Measurements from ENCODE around the gene MINK1. TPM values are rescaled to one million over a fixed set of nuclear protein-coding genes. Genes with fewer than 3 reads are reported as not detected.

The MINK1 gene
- 51.5 to 62.4 TPM (median 57.5 TPM) in 5 replicates for total RNA-seq (2022; extraction: Qiagen RNA extraction; ENCODE audit: low read depth)

GRCh38 chr17:4833178-4833940, at the start of gene MINK1:
Gene MINK1, plus strand, starts transcription at chr17:4833340. Its CDS starts 244 bp downstream, at chr17:4833584.

GRCh38 chr17:4786106-4786511, 47.0 kb upstream of the MINK1 start, which contains the start of gene VMO1:
Gene VMO1, minus strand, starts transcription at chr17:4786364. Its CDS starts 12 bp downstream, at chr17:4786352.

GRCh38 chr17:4788807-4789700, 44.1 kb upstream of the MINK1 start, which contains the start of gene GLTPD2:
Gene GLTPD2, plus strand, starts transcription at chr17:4788964. Its CDS starts 48 bp downstream, at chr17:4789012.

GRCh38 chr17:4802228-4802627, 30.9 kb upstream of the MINK1 start, which contains the start of gene C17orf114:
Gene C17orf114, minus strand, starts transcription at chr17:4802328.

GRCh38 chr17:4806777-4807604, 26.1 kb upstream of the MINK1 start, which contains the start of gene PLD2:
Gene PLD2, plus strand, starts transcription at chr17:4807152. Its CDS starts 621 bp downstream, at chr17:4807773.

GRCh38 chr17:4899341-4900230, 66.4 kb downstream of the MINK1 start, which contains the start of gene C17orf107:
Gene C17orf107, plus strand, starts transcription at chr17:4899536. Its CDS starts 227 bp downstream, at chr17:4899763.

GRCh38 chr17:4903051-4903818, 70.1 kb downstream of the MINK1 start, which contains the start of gene CHRNE:
Gene CHRNE, minus strand, starts transcription at chr17:4903098. Its CDS starts 35 bp downstream, at chr17:4903063.

GRCh38 chr17:4931963-4932362, 98.8 kb downstream of the MINK1 start, which contains the start of gene GP1BA:
Gene GP1BA, plus strand, starts transcription at chr17:4932277. Its CDS starts 328 bp downstream, at chr17:4932605.

GRCh38 chr17:4939796-4940554, 106.8 kb downstream of the MINK1 start, which contains the start of the genes RNF167 and SLC25A11:
Gene RNF167, plus strand, starts transcription at chr17:4940268. Its CDS starts 642 bp downstream, at chr17:4940910.
Gene SLC25A11, minus strand, starts transcription at chr17:4940046. Its CDS starts 136 bp downstream, at chr17:4939910.

Other genes with a start within 250 kb of the MINK1 start
- 0.12 to 0.99 TPM (median 0.31 TPM) in 5 replicates for gene SMTNL2, start 248.8 kb upstream of the MINK1 start, total RNA-seq (2022; extraction: Qiagen RNA extraction; ENCODE audit: low read depth)
- gene ALOX15, start 191.7 kb upstream of the MINK1 start, total RNA-seq (2022; extraction: Qiagen RNA extraction; ENCODE audit: low read depth) = 0.11 to 0.30 TPM (median 0.28 TPM) in 3 of 5 replicates, not detected in the others
- 69.8 to 79.6 TPM (median 75.3 TPM) in 5 replicates for gene PELP1, start 129.2 kb upstream of the MINK1 start, total RNA-seq (2022; extraction: Qiagen RNA extraction; ENCODE audit: low read depth)
- 52.6 to 70.1 TPM (median 59.6 TPM) in 5 replicates for gene ARRB2, start 122.7 kb upstream of the MINK1 start, total RNA-seq (2022; extraction: Qiagen RNA extraction; ENCODE audit: low read depth)
- gene MED11, start 101.9 kb upstream of the MINK1 start, total RNA-seq (2022; extraction: Qiagen RNA extraction; ENCODE audit: low read depth) = 42.2 to 45.1 TPM (median 43.9 TPM) in 5 replicates
- 0.28 to 1.0 TPM (median 0.46 TPM) in 5 replicates for gene ZMYND15, start 93.5 kb upstream of the MINK1 start, total RNA-seq (2022; extraction: Qiagen RNA extraction; ENCODE audit: low read depth)
- 16.1 to 21.4 TPM (median 18.9 TPM) in 5 replicates for gene CXCL16, start 93.4 kb upstream of the MINK1 start, total RNA-seq (2022; extraction: Qiagen RNA extraction; ENCODE audit: low read depth)
- gene TM4SF5, start 61.5 kb upstream of the MINK1 start, total RNA-seq (2022; extraction: Qiagen RNA extraction; ENCODE audit: low read depth) = 0.48 to 0.91 TPM (median 0.65 TPM) in 5 replicates
- 0.79 to 2.0 TPM (median 1.4 TPM) in 5 replicates for gene VMO1, start 47.0 kb upstream of the MINK1 start, total RNA-seq (2022; extraction: Qiagen RNA extraction; ENCODE audit: low read depth)
- not detected in 5 replicates for gene GLTPD2, start 44.4 kb upstream of the MINK1 start, total RNA-seq (2022; extraction: Qiagen RNA extraction; ENCODE audit: low read depth)
- 459 to 524 TPM (median 508 TPM) in 5 replicates for gene PSMB6, start 37.2 kb upstream of the MINK1 start, total RNA-seq (2022; extraction: Qiagen RNA extraction; ENCODE audit: low read depth)
- gene PLD2, start 26.2 kb upstream of the MINK1 start, total RNA-seq (2022; extraction: Qiagen RNA extraction; ENCODE audit: low read depth) = 18.8 to 28.4 TPM (median 23.5 TPM) in 5 replicates
- gene C17orf107, start 66.2 kb downstream of the MINK1 start, total RNA-seq (2022; extraction: Qiagen RNA extraction; ENCODE audit: low read depth) = 0.22 to 0.38 TPM (median 0.31 TPM) in 5 replicates
- gene CHRNE, start 69.8 kb downstream of the MINK1 start, total RNA-seq (2022; extraction: Qiagen RNA extraction; ENCODE audit: low read depth) = 0.06 to 0.17 TPM (median 0.13 TPM) in 4 of 5 replicates, not detected in the other
- gene GP1BA, start 98.9 kb downstream of the MINK1 start, total RNA-seq (2022; extraction: Qiagen RNA extraction; ENCODE audit: low read depth) = 0.03 TPM in 1 of 5 replicates, not detected in the others
- gene SLC25A11, start 106.7 kb downstream of the MINK1 start, total RNA-seq (2022; extraction: Qiagen RNA extraction; ENCODE audit: low read depth) = 54.1 to 83.4 TPM (median 76.5 TPM) in 5 replicates
- gene RNF167, start 106.9 kb downstream of the MINK1 start, total RNA-seq (2022; extraction: Qiagen RNA extraction; ENCODE audit: low read depth) = 96.0 to 144 TPM (median 124 TPM) in 5 replicates
- gene PFN1, start 115.2 kb downstream of the MINK1 start, total RNA-seq (2022; extraction: Qiagen RNA extraction; ENCODE audit: low read depth) = 2,321 to 2,833 TPM (median 2,776 TPM) in 5 replicates
- 48.2 to 65.0 TPM (median 54.7 TPM) in 5 replicates for gene ENO3, start 117.8 kb downstream of the MINK1 start, total RNA-seq (2022; extraction: Qiagen RNA extraction; ENCODE audit: low read depth)
- 75.7 to 100 TPM (median 76.7 TPM) in 5 replicates for gene SPAG7, start 134.5 kb downstream of the MINK1 start, total RNA-seq (2022; extraction: Qiagen RNA extraction; ENCODE audit: low read depth)
- 30.5 to 43.3 TPM (median 32.4 TPM) in 5 replicates for gene CAMTA2, start 154.3 kb downstream of the MINK1 start, total RNA-seq (2022; extraction: Qiagen RNA extraction; ENCODE audit: low read depth)
- 1.0 to 1.6 TPM (median 1.3 TPM) in 5 replicates for gene INCA1, start 164.2 kb downstream of the MINK1 start, total RNA-seq (2022; extraction: Qiagen RNA extraction; ENCODE audit: low read depth)
- gene KIF1C, start 164.6 kb downstream of the MINK1 start, total RNA-seq (2022; extraction: Qiagen RNA extraction; ENCODE audit: low read depth) = 101 to 112 TPM (median 103 TPM) in 5 replicates
- 0.34 to 1.0 TPM (median 0.72 TPM) in 5 replicates for gene SLC52A1, start 202.1 kb downstream of the MINK1 start, total RNA-seq (2022; extraction: Qiagen RNA extraction; ENCODE audit: low read depth)
- gene ZFP3, start 245.1 kb downstream of the MINK1 start, total RNA-seq (2022; extraction: Qiagen RNA extraction; ENCODE audit: low read depth) = 0.68 to 1.2 TPM (median 0.89 TPM) in 5 replicates